Measurements from ENCODE around the gene LHPP. TPM values are rescaled to one million over a fixed set of nuclear protein-coding genes. Genes with fewer than 3 reads are reported as not detected.

Gene LHPP
- total and polyA plus RNA-seq, 2 experiments from 2014 or later: 19.0 to 22.9 TPM

- 64 to 68% methylated on average over 7 of the region's 7 CpGs for WGBS, 2 experiments (ENCODE audit: low coverage in 1 of 2, low lambda C conversion rate in 2 of 2, missing lambda C conversion rate in 2 of 2)
Observed at GRCh38 chr10:124563320-124564040, 101.9 kb downstream of the LHPP start.

GRCh38 chr10:124564881-124565280, 103.3 kb downstream of the LHPP start:
- Histone ChIP-seq H3K79me2 (ENCODE audit: insufficient read depth) (no peaks in the 10 kb centered on the region), H4K20me1 (ENCODE audit: insufficient read depth) (no peaks in the 10 kb centered on the region), H3K36me3 (ENCODE audit: low read depth) (no peaks in the 10 kb centered on the region), H3K4me2 (ENCODE audit: unreplicated experiment) (no peak overlapping the region), H3F3A (ENCODE audit: insufficient read depth) (no peaks in the 10 kb centered on the region), H3K9ac (no peak overlapping the region), H3K9me3 (ENCODE audit: low read depth) (no peaks in the 10 kb centered on the region), H3K27me3 (replicated peaks; ENCODE audit: insufficient read depth) (no peaks in the 10 kb centered on the region), H2AFZ (no peak overlapping the region), H3K9me2 (ENCODE audit: insufficient read depth) (no peaks in the 10 kb centered on the region), H3K27ac (no peak overlapping the region), H3K4me1 (ENCODE audit: insufficient read depth) (peaks cover 7% of the 10 kb centered on the region), H3K4me3 (no peak overlapping the region)
- TF ChIP-seq EZH2 (IDR thresholded peaks at IDR 0.05; ENCODE audit: insufficient read depth, poor library complexity, severe bottlenecking) (no peak), EZH2phosphoT487 (IDR thresholded peaks at IDR 0.05; ENCODE audit: insufficient read depth, low read depth) (no peak)
- WGBS, 2 experiments (ENCODE audit: low coverage in 1 of 2, low lambda C conversion rate in 2 of 2, missing lambda C conversion rate in 2 of 2): 46 to 54% methylated on average over 9 of the region's 9 CpGs
- in situ Hi-C loops (cut with MboI): no loop called here
- DNase-seq: no peak

More at GRCh38 chr10:124563320-124564040, 101.9 kb downstream of the LHPP start:
- Histone ChIP-seq H3F3A (ENCODE audit: insufficient read depth) (no peaks in the 10 kb centered on the region), H3K9me3 (ENCODE audit: low read depth) (no peaks in the 10 kb centered on the region), H2AFZ (no peak overlapping the region), H3K9me2 (ENCODE audit: insufficient read depth) (no peaks in the 10 kb centered on the region), H3K36me3 (ENCODE audit: low read depth) (no peaks in the 10 kb centered on the region), H3K27me3 (replicated peaks; ENCODE audit: insufficient read depth) (no peaks in the 10 kb centered on the region), H3K4me2 (ENCODE audit: unreplicated experiment) (no peak overlapping the region), H3K4me1 (ENCODE audit: insufficient read depth) (peaks cover 8% of the 10 kb centered on the region), H4K20me1 (ENCODE audit: insufficient read depth) (no peaks in the 10 kb centered on the region), H3K9ac (no peak overlapping the region), H3K27ac (no peak overlapping the region), H3K79me2 (ENCODE audit: insufficient read depth) (no peaks in the 10 kb centered on the region), H3K4me3 (no peak overlapping the region)
- no peak for DNase-seq
- no peak for TF ChIP-seq EZH2 (IDR thresholded peaks at IDR 0.05; ENCODE audit: insufficient read depth, poor library complexity, severe bottlenecking)
- TF ChIP-seq EZH2phosphoT487 (IDR thresholded peaks at IDR 0.05; ENCODE audit: insufficient read depth, low read depth): no peak
- in situ Hi-C loops (cut with MboI): no loop called here

GRCh38 chr10:124565565-124566221, 104.1 kb downstream of the LHPP start:
- no peaks in the 10 kb centered on the region for H3K4me1 ChIP-seq (ENCODE audit: insufficient read depth)
- H4K20me1 ChIP-seq (ENCODE audit: insufficient read depth): no peaks in the 10 kb centered on the region
- no peak overlapping the region for H2AFZ ChIP-seq
- in situ Hi-C loops (cut with MboI): no loop called here
- no peak overlapping the region for H3K9ac ChIP-seq
- H3K4me3 ChIP-seq: no peak overlapping the region
- no peaks in the 10 kb centered on the region for H3F3A ChIP-seq (ENCODE audit: insufficient read depth)
- H3K36me3 ChIP-seq (ENCODE audit: low read depth): no peaks in the 10 kb centered on the region
- 70 to 71% methylated on average over 24 to 27 of the region's 27 CpGs for WGBS, 2 experiments (ENCODE audit: low coverage in 1 of 2, low lambda C conversion rate in 2 of 2, missing lambda C conversion rate in 2 of 2)
- H3K9me2 ChIP-seq (ENCODE audit: insufficient read depth): no peaks in the 10 kb centered on the region
- DNase-seq: no peak
- H3K9me3 ChIP-seq (ENCODE audit: low read depth): no peaks in the 10 kb centered on the region
- H3K27ac ChIP-seq: no peak overlapping the region
- H3K4me2 ChIP-seq (ENCODE audit: unreplicated experiment): no peak overlapping the region
- no peaks in the 10 kb centered on the region for H3K27me3 ChIP-seq (replicated peaks; ENCODE audit: insufficient read depth)
- no peaks in the 10 kb centered on the region for H3K79me2 ChIP-seq (ENCODE audit: insufficient read depth)
- TF ChIP-seq EZH2 (IDR thresholded peaks at IDR 0.05; ENCODE audit: insufficient read depth, poor library complexity, severe bottlenecking) (no peak), EZH2phosphoT487 (IDR thresholded peaks at IDR 0.05; ENCODE audit: insufficient read depth, low read depth) (no peak)

- 63 to 70% methylated on average over 9 of the region's 9 CpGs for WGBS, 2 experiments (ENCODE audit: low coverage in 1 of 2, low lambda C conversion rate in 2 of 2, missing lambda C conversion rate in 2 of 2)
- DNase-seq: no peak
- no peaks in the 10 kb centered on the region for H3K9me2 ChIP-seq (ENCODE audit: insufficient read depth)
- TF ChIP-seq EZH2 (IDR thresholded peaks at IDR 0.05; ENCODE audit: insufficient read depth, poor library complexity, severe bottlenecking) (no peak), EZH2phosphoT487 (IDR thresholded peaks at IDR 0.05; ENCODE audit: insufficient read depth, low read depth) (no peak)
- no peaks in the 10 kb centered on the region for H3K9me3 ChIP-seq (ENCODE audit: low read depth)
- H3K4me3 ChIP-seq: no peak overlapping the region
- H2AFZ ChIP-seq: no peak overlapping the region
- no peaks in the 10 kb centered on the region for H3F3A ChIP-seq (ENCODE audit: insufficient read depth)
- H3K27me3 ChIP-seq (replicated peaks; ENCODE audit: insufficient read depth): no peaks in the 10 kb centered on the region
- H3K27ac ChIP-seq: no peak overlapping the region
- no peak overlapping the region for H3K9ac ChIP-seq
- H3K4me1 ChIP-seq (ENCODE audit: insufficient read depth): no peaks in the 10 kb centered on the region
- H3K79me2 ChIP-seq (ENCODE audit: insufficient read depth): no peaks in the 10 kb centered on the region
- no peaks in the 10 kb centered on the region for H3K36me3 ChIP-seq (ENCODE audit: low read depth)
- no peaks in the 10 kb centered on the region for H4K20me1 ChIP-seq (ENCODE audit: insufficient read depth)
- H3K4me2 ChIP-seq (ENCODE audit: unreplicated experiment): no peak overlapping the region
- in situ Hi-C loops (cut with MboI): no loop called here
Observed at GRCh38 chr10:124566222-124566888, 104.7 kb downstream of the LHPP start.

Measured in GM23248 (cell line).